ENCODE results near the gene MYO1D.

Gene MYO1D

DNA sequence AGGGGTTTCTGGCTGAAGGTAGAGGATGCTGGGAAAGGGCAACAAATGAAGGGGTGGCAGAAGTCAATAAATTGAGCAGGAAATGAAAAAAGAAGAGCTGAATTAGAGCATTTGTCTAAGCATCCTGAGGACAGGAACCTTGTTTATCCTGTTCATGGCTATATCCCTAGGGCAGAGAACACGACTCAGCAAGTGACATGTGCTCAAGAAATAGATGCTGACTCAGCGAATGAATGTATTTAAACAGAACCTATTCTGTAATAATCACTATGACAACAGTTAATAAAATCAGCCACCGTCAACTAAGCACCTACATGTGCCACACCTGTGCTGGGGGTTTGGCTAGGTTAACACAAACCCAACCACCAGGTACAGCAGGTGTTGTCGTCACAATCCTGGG is 309.8 kb downstream of the MYO1D start:
- DNase-seq (ENCODE audit: extremely low spot score): no peak
- ChIA-PET POLR2A (interaction anchor here (1.1 kb wide), 1 partner anchor 43 kb away, joined by 3 read pairs; no protein-coding TSS in a partner anchor), CTCF (interaction anchor here (1.0 to 1.4 kb wide), 3 partner anchors 11 to 78 kb away, joined by 3 to 5 read pairs (median 3); no protein-coding TSS in a partner anchor)
- TF ChIP-seq, protein P1, sequence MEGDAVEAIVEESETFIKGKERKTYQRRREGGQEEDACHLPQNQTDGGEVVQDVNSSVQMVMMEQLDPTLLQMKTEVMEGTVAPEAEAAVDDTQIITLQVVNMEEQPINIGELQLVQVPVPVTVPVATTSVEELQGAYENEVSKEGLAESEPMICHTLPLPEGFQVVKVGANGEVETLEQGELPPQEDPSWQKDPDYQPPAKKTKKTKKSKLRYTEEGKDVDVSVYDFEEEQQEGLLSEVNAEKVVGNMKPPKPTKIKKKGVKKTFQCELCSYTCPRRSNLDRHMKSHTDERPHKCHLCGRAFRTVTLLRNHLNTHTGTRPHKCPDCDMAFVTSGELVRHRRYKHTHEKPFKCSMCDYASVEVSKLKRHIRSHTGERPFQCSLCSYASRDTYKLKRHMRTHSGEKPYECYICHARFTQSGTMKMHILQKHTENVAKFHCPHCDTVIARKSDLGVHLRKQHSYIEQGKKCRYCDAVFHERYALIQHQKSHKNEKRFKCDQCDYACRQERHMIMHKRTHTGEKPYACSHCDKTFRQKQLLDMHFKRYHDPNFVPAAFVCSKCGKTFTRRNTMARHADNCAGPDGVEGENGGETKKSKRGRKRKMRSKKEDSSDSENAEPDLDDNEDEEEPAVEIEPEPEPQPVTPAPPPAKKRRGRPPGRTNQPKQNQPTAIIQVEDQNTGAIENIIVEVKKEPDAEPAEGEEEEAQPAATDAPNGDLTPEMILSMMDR (IDR thresholded peaks at IDR 0.05; ENCODE audit: control extremely low read depth, extremely low read depth, low read depth, missing control alignments): no peak

DNA sequence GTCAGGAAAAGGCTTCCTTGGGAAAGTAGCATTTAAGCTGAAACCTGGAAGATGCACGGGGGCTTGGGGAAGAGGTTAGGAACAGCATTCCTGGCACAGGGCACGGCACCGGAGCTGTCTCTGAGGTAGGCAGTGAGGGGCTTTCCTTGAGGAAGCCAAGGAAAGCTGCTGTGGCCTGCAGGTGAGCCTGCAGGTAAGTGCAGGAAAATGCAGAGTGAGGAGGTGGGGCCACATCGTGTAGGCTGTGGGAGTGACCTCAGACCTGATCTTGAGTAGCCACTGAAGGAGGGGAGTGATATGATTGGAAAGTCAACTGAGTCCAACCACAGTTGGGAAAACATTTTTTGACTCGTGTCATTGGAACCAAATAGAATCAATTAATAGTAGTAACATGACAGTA is 310.6 kb downstream of the MYO1D start:
- TF ChIP-seq, protein P1 (IDR thresholded peaks at IDR 0.05; ENCODE audit: control extremely low read depth, extremely low read depth, low read depth, missing control alignments): no peak
- ChIA-PET CTCF (interaction anchor here (1.0 to 2.8 kb wide), 6 partner anchors 9 to 311 kb away, joined by 3 to 11 read pairs (median 4); no protein-coding TSS in a partner anchor), POLR2A (interaction anchor here (1.1 kb wide), 1 partner anchor 42 kb away, joined by 3 read pairs; no protein-coding TSS in a partner anchor)
- no peak for DNase-seq (ENCODE audit: extremely low spot score)

DNA sequence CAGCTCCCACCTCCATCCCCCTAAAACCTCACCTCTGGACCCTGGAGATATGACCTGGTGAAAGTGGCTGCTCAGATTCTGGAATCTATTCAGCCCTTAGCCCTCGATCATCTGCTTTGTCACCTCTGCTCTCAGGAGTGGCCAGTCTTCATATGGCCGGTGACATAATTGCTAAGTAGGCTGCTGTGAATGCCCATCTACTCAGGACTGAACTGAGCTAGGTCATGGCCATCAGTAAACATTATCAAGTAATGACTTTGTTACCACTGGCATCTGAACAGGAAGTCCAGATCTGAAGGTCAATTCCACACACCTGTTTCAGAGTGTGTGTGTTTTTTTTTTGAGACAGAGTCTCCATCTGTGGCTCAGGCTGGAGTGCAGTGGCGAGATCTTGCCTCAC is 311.5 kb downstream of the MYO1D start:
- ChIA-PET CTCF (interaction anchor here (1.1 to 2.8 kb wide), 5 partner anchors 8 to 312 kb away, joined by 3 to 11 read pairs (median 4); no protein-coding TSS in a partner anchor), POLR2A (no interaction called here)
- TF ChIP-seq, protein P1 (IDR thresholded peaks at IDR 0.05; ENCODE audit: control extremely low read depth, extremely low read depth, low read depth, missing control alignments): no peak
- no peak for DNase-seq (ENCODE audit: extremely low spot score)

DNA sequence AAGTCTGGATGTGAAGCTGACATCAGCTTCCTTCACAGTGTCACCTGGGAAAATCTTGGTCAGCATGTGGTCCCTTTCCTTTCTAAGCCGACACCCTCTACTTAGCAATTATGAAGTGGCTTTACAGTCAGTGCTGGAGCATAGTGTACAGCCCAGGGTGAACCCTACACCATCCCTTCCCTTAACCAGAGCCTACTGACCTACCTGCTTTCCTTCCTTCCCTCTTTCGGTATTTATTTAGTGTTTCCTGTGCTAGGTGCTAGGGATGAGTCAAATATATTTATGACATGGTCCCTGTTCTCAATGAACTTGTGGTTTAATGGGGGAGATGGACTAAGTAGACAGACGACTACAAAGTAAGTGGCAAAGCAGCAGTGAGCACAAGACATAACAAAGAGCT is 312.6 kb downstream of the MYO1D start:
- CTCF ChIA-PET: interaction anchor here (0.6 to 3.0 kb wide), 7 partner anchors 10 to 94 kb away, joined by 3 to 13 read pairs (median 3); no protein-coding TSS in a partner anchor
- TF ChIP-seq, protein P1 (IDR thresholded peaks at IDR 0.05; ENCODE audit: control extremely low read depth, extremely low read depth, low read depth, missing control alignments): no peak
- POLR2A ChIA-PET: no interaction called here

DNA sequence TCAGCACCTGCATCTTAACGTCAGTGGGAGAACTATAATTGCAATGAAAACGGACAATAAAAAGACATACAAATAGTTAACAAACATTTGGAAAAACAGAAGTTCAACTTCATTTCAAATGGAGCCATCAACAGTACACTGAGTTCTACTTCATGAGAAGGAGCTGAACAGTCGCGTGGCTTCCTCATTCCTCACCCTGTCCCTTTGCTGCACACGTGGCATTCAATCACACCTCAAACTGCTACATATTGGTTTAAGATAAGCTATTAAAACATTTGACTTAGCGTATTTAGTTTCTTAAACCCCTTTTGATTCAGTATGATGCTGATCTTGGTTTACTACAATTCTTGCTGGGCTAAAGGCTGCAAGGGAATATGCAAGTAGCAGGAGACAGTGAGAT is 313.3 kb downstream of the MYO1D start:
- no peak for DNase-seq (ENCODE audit: extremely low spot score)
- TF ChIP-seq, protein P1 (IDR thresholded peaks at IDR 0.05; ENCODE audit: control extremely low read depth, extremely low read depth, low read depth, missing control alignments): no peak
- ChIA-PET CTCF (interaction anchor here (0.6 to 3.0 kb wide), 4 partner anchors 10 to 95 kb away, joined by 3 to 13 read pairs (median 4); no protein-coding TSS in a partner anchor), POLR2A (interaction anchor here (0.5 kb wide), 1 partner anchor 12 kb away, joined by 3 read pairs; no protein-coding TSS in a partner anchor)

More for the DNA sequence above, 312.6 kb downstream of the MYO1D start:
- DNase-seq (ENCODE audit: extremely low spot score): no peak

DNA sequence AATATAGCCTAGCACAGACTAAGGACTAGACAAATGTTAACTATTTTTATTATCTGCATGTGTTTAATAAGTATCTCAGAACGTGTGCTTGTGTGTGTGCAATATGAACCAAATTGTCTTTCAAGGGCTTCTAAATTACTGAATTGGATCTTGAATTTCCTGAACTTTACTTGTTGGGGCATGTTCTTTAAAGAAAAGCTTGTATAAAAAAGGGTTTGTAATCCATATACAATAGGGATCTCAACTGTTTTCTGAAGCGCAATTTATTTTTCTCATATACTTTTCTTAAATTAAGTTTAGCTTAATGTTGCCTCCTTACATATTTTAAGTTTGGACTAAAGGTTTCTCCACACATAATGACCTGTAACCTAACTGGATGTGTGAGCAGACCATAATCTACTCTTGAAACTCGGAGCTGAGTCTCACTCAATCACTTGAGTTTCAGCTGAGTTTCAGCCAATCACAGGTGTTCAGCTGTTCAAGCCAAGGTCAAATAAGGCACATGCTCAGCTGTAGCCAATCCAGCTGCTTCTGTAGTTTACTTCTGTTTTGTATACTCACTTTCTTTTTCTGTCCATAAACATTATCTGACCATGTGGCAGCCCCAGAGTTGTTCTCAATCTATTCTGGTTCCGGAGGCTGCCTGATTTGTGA is 317.8 kb downstream of the MYO1D start:
- CTCF ChIA-PET: interaction anchor here (1.0 to 2.0 kb wide), 9 partner anchors 9 to 224 kb away, joined by 3 to 9 read pairs (median 3); no protein-coding TSS in a partner anchor
- POLR2A ChIA-PET: interaction anchor here (0.7 to 1.0 kb wide), 5 partner anchors 8 to 68 kb away, joined by 3 to 6 read pairs (median 3); no protein-coding TSS in a partner anchor
- DNase-seq (ENCODE audit: extremely low spot score): peak; percentile 77
- TF ChIP-seq, protein P1 (IDR thresholded peaks at IDR 0.05; ENCODE audit: control extremely low read depth, extremely low read depth, low read depth, missing control alignments): no peak
